HG03571 (cell line): ENCODE data around the gene ARID4B.
"Not testable (repeated sequence)": the region's sequence is repeated elsewhere in the genome, so short reads cannot be mapped to it uniquely, and the experiment has no call there.

Experiments used
- ATAC-seq: cut with Tn5 transposase; IDR thresholded peaks from one replicate; pipeline ENCODE4 v1.9.1; 2021; ENCODE audit not compliant: unreplicated experiment

The ARID4B gene

GRCh38 chr1:235238558-235238957 lies 89.4 kb downstream of the ARID4B start:
- no peak for ATAC-seq

- ATAC-seq: no peak
Measured at GRCh38 chr1:235236128-235236527, 91.9 kb downstream of the ARID4B start.

GRCh38 chr1:235229868-235230267 lies 98.1 kb downstream of the ARID4B start:
- no peak for ATAC-seq

GRCh38 chr1:235227414-235227813 lies 100.6 kb downstream of the ARID4B start:
- ATAC-seq: no peak

GRCh38 chr1:235226933-235227332 lies 101.0 kb downstream of the ARID4B start:
- ATAC-seq: no peak

GRCh38 chr1:235225299-235225698 lies 102.7 kb downstream of the ARID4B start:
- ATAC-seq: no peak

- no peak for ATAC-seq
Measured at GRCh38 chr1:235221653-235222375, 106.2 kb downstream of the ARID4B start.

GRCh38 chr1:235215453-235215852 lies 112.5 kb downstream of the ARID4B start:
- no peak for ATAC-seq

GRCh38 chr1:235214962-235215361 lies 113.0 kb downstream of the ARID4B start:
- not testable (repeated sequence) for ATAC-seq

- no peak for ATAC-seq
Measured at GRCh38 chr1:235213752-235214151, 114.2 kb downstream of the ARID4B start.

GRCh38 chr1:235211517-235211916 lies 116.5 kb downstream of the ARID4B start:
- no peak for ATAC-seq

GRCh38 chr1:235207209-235207565 lies 120.8 kb downstream of the ARID4B start:
- no peak for ATAC-seq

- ATAC-seq: no peak
Measured at GRCh38 chr1:235206533-235207208, 121.3 kb downstream of the ARID4B start.

GRCh38 chr1:235205687-235206086 lies 122.3 kb downstream of the ARID4B start:
- no peak for ATAC-seq

- ATAC-seq: no peak
Measured at GRCh38 chr1:235203428-235203827, 124.6 kb downstream of the ARID4B start.

GRCh38 chr1:235202447-235202846 lies 125.5 kb downstream of the ARID4B start:
- ATAC-seq: not testable (repeated sequence)

GRCh38 chr1:235199441-235199840 lies 128.5 kb downstream of the ARID4B start:
- ATAC-seq: no peak

GRCh38 chr1:235190431-235190830 lies 137.5 kb downstream of the ARID4B start:
- ATAC-seq: no peak

GRCh38 chr1:235187316-235187715 lies 140.7 kb downstream of the ARID4B start:
- ATAC-seq: no peak

- no peak for ATAC-seq
Measured at GRCh38 chr1:235181561-235182245, 146.3 kb downstream of the ARID4B start.

GRCh38 chr1:235180916-235181460 lies 147.0 kb downstream of the ARID4B start:
- ATAC-seq: no peak

- no peak for ATAC-seq
Measured at GRCh38 chr1:235176486-235176885, 151.5 kb downstream of the ARID4B start.
